DMS114 treated with DMSO at 0.1 percent for 48 hours (cell line): Measurements from ENCODE around the gene ADK.
"Not testable (repeated sequence)": the region's sequence is repeated elsewhere in the genome, so short reads cannot be mapped to it uniquely, and the experiment has no call there.

Experiments
- DNase-seq: peaks from one replicate; lab custom pipeline; 2025; ENCODE audit not compliant: unreplicated experiment; lab: John Stamatoyannopoulos, UW

ADK gene

DNA sequence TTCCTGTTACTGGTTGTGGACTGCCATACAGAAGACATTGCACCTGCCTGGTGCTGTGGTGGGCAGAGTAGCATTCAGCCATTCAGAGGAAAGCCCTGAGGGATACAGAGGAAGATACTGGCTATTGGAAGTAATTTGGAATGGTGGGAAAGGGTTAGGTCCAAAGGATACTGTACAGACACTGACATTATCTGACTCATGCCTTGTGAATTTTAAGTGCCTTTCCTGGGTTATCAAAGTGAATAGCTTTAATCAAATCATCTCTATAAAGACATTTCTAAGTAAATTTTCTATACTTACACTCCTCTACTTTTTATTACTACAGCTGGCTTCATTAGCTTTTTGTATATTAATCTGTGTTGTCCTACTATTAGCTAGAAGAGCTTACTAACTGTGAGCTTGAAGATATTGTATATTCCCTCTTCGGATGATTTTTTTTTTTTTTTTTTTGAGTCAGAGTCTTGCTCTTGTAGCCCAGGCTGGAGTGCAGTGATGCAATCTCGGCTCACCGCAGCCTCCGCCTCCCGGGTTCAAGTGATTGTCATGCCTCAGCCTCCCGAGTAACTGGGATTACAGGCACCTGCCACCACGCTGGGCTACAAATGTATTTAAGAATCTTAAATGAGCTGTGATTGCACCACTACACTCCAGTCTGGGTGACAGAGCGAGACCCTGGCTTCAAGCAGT, 186.5 kb downstream of the ADK start:
- no peak for DNase-seq

DNA sequence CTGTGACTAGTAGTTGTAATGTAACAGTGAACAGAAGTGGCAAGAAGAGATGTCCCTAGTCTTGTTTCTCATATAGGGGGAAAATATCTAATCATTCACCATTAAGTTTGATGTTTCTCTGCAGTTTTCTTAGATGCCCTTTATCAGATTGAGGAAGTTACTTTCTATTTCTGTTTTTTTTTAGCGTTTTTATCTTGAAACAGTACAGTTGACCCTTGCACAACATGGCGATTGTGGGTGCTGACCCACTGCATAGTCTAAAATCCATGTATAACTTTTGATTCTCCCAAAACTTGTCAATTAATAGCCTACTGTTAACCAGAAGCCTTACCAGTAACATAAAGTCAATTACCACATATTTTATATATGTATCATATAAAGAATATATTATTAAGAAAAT, 192.0 kb downstream of the ADK start:
- DNase-seq, result no peak

DNA sequence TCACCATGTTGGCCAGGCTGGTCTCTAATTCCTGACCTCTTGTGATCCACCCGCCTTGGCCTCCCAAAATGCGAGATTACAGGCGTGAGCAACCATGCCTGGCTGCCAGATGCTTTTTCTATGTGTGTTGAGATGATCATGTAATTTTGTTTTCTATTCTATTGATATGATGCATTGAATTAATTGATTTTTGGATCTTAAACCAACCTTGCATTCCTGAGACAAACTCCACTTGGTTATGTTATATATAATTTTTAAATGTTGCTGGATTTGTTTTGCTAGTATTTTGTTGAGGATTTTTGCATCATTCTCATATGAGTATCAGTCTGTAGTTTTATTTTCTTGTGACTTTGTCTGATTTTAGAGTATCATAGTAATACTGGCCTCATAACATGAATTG, 192.8 kb downstream of the ADK start:
- DNase-seq, result no peak

DNA sequence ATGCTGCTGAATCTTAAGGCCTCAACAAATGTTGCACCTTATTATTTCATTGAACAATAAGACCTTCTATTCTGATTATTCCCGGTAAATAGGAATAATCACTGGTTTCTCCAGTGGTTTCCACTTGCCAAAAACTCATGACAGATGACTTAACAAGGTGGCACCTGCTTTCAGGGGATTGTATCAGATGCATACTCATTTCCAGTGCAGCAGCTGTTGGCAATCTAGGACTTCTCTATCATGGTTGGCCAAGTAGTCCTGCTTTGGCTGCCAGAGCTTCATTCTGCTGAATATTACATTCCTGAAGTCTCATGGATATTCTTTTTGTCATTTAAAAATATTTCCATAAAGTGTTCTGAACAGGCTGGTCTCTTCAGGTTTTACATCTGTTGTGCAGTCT, 193.3 kb downstream of the ADK start:
- DNase-seq, result no peak

DNA sequence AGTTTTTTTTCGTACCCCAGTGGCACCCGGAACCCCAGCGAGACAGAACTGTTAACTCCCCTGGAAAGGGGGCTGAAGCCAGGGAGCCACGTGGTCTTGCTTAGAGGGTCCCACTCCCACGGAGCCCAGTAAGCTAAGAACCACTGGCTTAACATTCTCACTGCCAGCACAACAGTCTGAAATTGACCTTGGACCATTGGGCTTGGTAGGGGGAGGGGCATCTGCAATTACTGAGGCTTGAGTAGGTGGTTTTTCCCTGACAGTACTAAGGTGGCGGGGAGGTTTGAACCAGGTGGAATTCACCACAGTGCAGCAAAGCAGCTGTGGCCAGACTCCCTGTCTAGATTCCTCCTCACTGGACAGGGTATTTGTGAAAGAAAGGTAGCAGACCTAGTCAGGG, 196.5 kb downstream of the ADK start:
- DNase-seq, result no peak

DNA sequence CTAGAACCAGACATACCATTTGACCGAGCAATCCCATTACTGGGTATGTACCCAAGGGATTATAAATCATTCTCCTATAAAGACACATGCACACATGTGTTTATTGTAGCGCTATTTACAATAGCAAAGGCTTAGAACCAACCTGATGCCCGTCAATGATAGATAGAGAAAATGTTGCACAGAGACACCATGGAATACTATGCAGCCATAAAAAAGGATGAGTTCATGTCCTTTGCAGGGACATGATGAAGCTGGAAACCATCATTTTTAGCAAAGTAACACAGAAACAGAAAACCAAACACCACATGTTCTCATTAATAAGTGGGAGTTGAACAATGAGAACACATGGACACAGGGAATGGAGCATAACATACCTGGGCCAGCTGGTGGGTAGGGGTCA, 202.0 kb downstream of the ADK start:
- not testable (repeated sequence) for DNase-seq

DNA sequence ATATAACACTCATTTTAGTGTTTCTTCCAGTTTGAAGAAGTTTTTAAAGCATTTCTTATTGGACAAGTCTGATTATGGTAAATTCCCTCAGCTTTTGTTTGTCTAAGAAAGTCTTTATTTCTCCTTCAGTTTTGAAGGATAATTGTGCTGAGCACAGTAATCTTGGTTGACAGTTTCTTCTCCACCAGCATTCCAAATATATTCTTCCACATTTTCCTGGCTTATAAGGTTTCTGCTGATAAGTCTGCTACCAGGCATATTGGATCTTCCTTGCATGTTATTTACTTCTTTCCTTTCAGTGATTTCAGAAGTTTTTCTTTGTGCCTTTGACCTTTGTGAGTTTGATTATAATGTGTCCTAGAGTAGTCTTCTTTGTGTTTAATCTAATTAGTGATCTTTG, 210.7 kb downstream of the ADK start:
- no peak for DNase-seq

DNA sequence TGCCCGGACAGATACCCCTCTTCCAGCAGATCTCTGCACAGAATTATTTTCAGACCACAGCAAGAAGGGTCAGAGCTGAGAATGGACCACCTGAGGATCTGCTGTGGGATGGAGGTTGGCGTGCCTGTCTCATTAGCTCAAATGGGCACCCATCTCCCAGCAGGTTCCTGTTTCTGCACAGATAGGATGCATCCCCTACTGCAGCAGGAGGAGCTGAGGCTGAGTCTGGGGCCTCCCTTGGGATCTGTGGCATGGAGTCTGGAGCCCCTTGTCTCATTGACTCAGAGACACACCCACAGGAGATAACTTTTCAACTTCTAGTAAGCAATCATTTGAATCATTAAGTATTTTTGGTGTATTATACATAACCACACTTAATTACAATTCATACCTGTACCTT, 212.7 kb downstream of the ADK start:
- DNase-seq, result no peak

DNA sequence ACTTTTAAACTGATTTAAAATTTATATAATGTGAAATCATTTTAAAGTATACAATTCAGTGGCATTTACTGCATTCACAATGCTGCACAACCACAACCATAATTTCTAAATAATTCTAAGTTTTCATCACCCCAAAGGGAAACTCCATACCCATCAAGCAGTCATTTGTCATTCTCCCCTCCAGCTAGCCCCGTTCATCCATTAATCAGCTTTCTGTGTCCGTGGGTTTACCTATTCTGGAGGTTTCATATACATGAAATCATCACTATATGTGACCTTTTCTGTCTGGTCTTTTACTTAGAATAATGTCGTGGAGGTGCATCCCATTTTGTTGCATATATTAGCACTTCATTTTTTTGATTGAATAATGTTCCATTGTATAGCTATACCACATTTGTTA, 214.1 kb downstream of the ADK start:
- DNase-seq, result no peak

DNA sequence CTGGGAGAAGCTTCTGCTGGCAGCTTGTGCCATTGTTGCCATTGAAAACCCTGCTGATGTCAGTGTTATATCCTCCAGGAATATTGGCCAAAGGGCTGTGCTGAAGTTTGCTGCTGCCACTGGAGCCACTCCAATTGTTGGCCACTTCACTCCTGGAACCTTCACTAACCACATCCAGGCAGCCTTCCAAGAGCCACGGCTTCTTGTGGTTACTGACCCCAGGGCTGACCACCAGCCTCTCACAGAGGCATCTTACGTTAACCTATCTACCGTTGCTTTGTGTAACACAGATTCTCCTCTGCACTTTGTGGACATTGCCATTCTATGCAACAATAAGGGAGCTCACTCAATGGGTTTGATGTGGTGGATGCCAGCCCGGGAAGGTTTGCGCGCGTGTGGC, 220.7 kb downstream of the ADK start:
- no peak for DNase-seq

DNA sequence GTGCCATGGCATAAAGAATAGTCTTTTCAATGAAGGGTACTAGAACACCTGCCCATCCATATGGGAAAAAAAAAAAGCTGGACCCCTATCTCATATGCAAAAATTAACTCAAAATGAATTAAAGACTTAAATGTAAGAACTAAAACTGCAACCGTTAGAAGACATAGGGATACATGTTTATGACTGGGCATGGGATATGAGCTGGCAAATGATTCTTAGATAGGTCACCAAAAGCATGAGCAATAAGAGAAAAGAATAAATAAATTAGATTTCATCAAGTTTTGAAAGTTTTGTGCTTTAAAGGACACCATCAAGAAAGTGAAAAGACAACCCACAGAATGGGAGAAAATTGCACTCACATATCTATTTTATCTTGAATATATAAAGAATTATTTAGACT, 222.0 kb downstream of the ADK start:
- no peak for DNase-seq

DNA sequence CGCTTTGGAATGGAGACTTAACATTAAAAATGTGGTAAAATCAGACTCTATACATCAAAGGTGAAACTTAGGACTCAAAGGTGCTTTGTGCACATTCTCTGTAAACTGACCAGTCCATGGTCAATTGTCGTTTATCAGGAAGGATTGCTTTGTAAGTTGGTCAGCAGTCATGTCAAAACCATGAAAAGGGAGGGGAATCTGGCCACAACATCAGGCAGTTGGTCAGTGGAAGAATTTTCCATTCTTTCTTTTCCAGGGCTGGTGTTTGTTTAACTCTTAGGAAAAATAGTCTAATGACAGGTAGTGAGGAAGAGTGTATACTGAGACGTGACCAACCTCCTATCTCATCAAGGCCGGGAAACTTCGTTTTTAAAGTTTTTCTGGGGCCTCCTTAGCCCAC, 226.5 kb downstream of the ADK start:
- DNase-seq, result no peak

DNA sequence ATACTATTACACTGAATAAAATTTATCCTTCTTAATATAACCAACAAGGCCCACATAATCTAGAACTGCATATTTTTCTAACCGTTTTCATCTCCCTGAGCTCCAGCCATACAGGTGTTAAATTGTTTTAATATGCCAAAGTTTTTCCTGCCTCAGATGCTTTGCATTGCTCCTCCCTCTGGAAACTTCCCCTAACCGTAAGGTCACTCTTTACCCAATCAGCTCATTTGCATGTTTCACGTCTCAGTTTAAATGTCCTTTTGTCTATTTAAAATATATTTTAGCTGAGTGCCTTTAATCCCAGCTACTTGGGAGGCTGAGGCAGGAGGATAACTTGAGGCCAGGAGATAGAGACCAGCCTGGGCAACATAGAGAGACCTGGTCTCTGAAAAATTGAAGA, 228.5 kb downstream of the ADK start:
- no peak for DNase-seq

DNA sequence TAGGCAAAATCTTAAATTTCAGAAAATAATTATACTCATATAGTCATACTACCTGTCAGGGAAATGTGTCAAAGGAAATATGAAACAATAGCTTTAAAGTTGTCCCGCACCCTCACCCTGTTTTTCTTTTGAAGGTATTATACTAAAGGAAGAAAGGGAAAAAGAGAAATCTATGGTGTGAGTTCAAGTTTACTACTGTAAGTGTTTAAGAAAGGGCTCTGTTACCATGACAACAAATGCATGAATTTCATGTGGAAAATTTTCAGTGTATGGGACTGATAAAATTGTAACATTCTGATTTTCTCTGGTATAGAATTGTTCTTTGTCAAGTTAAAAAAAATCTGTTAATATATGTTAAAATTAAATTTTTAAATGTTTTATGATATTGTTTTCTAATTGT, 229.8 kb downstream of the ADK start:
- no peak for DNase-seq

DNA sequence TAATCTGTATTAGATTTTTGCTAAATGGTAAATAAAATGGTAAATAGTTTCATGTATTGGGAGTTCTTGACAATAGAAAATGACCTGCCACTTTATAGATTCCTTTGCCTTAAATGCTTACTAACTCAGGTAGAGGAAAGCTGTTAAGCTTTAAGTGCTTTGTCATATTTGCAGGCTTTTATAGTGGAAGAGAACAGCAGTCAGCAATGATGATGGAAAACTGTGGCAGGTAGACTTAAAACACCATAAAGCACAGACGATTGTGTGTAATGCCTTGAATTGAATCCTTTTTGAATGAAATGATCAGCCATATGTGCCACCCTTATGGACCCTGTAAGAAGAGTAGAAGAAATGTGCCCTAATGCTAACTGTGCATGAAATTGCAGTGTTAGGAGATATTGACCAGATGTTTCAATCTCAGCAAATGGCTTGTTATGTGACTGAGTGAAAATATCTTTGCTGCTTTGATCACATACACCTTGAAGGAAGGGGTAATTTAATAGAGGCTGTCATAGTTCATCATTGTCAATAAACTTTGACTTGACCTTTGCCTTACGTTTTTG, 230.4 kb downstream of the ADK start:
- no peak for DNase-seq

DNA sequence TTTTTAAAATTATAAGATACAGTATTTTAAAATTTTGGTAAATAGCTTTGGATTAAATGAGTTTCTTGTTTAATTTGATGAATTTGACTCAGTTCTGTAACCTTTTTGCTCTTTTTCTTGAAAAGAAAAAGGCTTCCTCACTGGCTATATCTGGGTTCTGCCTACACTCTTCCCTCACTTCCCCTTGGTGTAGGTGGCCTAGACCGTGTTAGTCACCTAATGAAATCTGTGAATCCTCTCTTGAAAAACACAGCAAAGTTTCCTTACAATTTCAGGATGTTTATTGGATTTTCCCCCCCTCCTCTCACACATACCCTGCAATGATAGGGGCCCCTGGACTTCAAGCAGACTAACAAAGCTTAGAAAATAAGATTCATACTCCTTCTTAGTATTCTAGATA, 231.6 kb downstream of the ADK start:
- no peak for DNase-seq

DNA sequence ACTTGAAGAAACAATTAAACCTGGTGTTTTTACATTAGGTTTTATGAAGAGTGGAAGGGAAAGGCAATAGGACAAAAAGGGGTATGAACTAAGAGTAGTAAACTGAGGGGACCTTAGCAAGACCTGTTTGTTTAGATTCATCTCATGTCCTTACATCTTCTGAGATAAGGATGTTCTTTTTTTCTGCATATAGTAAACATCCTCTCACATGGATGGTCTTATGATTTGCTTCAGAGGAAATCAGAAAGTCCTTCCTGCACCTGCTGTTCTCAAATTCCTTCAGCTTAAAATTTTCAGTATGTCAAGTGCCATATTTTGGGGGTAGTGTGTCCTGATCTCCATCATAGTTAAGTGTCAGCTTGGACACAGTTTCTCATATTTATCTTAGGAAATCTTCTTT, 232.6 kb downstream of the ADK start:
- DNase-seq, result no peak

DNA sequence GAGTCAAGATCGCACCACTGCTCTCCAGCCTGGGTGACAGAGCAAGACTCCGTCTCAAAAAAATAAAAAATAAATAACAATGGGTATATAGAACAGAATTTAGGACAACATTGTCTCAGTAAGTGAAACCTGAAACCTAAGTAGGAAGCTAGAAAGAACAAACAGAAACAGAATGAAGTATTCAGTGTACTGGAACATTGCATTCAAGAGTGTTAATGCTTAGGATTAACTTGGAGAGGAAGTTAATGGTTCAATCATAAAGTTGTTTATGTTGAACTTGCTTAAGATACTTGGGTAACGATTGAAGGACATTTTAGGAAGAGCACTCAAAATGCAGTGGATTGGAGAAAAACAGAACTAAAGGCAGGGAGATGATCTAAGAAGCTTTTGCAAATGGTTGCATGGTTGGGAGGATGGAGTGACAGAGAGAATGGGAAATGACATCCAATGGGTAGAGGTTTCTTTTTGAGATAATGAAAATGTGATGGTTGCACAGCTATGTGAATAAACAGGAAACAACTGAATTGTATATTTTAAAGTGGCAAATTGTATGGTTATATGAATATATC, 233.7 kb downstream of the ADK start:
- no peak for DNase-seq

DNA sequence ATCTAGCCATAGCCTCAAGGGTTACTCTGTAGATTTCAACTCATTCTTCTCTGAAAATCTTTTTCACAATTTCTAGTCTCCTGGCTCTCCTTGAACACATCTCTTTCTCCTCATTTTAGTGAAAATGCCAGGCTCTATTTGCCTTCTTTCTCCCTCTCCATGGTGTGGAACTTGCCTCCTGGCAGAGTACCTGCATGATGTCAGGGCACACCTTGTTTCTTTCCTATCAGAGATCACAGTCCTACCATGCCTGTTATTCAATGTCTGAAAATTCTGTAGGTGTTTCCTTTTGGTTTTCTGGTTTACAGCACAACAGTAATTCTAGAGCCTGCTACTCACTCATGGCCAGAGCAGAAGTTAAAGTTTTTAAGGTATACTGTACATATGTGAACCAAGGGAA, 237.8 kb downstream of the ADK start:
- no peak for DNase-seq

DNA sequence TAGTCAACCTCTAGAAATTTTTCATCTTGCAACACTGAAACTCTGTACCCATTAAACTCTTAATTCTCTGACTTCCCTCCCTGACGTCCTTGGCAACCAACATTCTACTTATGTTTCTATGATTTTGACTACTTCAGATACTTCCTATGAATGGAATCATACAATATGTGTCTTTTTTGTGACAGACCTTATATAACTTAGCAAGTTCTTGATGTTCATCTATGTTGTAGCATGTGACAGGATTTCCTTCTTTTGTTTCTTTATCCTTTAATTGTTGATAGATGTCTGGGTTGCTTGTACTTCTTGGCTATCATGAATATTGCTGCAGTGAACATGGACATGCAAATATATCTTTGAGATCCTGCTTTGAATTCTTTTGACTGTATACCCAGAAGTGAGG, 240.8 kb downstream of the ADK start:
- DNase-seq, result no peak

DNA sequence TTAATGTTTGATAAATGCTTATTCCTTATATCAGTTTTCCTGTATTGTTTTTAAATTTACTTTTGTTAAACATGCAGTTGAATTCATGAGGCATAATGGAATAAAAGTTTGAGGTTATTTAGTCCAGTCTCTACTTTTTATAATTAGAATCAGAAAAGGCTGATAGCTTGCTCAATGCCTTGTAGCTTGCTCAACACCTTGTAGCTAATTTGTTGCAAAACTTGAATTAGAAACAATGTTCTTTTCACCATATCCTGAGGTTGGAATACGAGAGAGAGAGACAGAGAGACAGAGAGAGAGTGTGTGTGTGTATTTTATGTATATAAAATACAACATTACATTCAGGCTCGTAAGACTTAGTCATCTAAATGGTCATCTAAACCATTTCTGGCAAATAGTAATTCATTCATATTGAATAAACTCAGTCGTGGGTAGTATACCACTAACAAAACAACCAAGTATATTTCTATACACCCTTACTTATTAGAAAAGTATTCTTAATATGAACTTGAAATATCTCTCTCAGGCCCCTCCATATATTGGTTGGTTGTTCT, 243.5 kb downstream of the ADK start:
- no peak for DNase-seq

DNA sequence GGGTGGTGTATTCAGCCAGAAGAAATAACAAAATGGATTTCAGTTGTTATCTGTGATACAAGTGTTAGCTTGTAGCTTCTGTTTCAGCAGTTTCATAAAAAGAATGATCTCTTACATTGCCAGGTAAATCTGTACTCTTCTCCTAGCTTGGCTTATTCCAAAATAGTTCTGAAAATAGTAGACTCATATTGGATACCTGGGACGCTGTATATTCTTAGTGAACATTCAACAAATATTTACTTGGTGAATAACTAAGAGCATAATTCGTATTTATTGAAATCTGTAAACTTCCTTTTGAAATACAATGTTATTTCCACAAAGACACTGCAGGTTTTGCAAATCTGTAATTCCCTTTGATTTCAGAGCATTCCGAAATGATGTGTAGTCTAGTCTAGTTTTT, 249.2 kb downstream of the ADK start:
- DNase-seq, result no peak

DNA sequence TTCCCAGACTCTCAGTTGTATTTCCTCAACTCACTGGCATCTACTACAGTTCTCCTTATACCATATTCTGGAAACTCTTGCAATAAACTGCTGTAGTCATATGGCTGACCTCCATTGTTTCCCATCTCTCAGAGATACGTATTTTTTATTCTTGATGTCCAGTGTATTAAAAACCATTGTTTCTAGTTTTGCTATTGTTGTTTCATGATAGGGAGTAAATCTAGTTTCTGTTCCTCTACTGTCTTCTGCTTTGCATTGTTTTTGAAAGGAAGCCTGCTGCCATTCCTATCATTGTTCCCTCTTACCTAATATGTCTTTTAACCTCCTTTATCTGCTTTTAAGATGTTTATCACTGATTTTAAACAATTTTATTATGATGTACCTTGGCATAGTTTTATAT, 255.0 kb downstream of the ADK start:
- no peak for DNase-seq
